ENCODE results near the gene RPP25L. TPM values are rescaled to one million over a fixed set of nuclear protein-coding genes. Genes with fewer than 3 reads are reported as not detected.

RPP25L gene
- total and polyA plus RNA-seq, 2 of the 4 experiments (the other 2 are of a cell fraction), result 20.4 to 26.3 TPM

DNA sequence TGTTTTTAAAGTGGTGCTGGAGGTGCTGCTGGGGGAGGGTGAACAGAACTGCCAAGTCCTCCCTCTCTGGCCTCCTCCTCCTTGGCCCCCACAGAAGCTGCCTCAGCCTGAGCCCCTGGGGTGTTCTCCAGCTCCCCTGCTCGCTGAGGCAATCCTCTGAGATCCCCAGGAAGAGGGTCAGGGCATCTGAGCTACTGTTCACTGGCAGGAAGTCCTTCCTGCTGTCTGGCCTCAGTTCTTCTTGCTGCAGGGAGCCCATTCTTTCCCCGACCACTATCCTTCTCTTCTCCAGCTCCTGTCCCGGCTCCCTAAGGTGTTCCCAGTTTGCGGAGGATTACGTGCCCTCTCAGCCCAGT lies 32.1 kb downstream of the RPP25L start:
- H3K9me3 ChIP-seq (ENCODE audit: control insufficient read depth, insufficient read depth, low read length), result no peaks in the 10 kb centered on the region
- H4K20me1 ChIP-seq (ENCODE audit: insufficient read depth, low read length), result no peaks in the 10 kb centered on the region
- ChIA-PET CTCF (interaction anchor here (0.9 to 3.0 kb wide), 3 partner anchors 12 to 33 kb away, joined by 3 to 8 read pairs (median 3); no protein-coding TSS in a partner anchor), POLR2A (ENCODE audit: unreplicated experiment) (no interaction called here)
- H3K27me3 ChIP-seq (ENCODE audit: control insufficient read depth, insufficient read depth, low read length), result peaks cover 91% of the 10 kb centered on the region
- H3K4me1 ChIP-seq (ENCODE audit: control insufficient read depth, insufficient read depth, low read length), result no peaks in the 10 kb centered on the region
- 80% methylated on average over 1 of the region's 5 CpGs; no CpG with 5 or more reads in 1 of the 2 experiments for whole genome bisulfite sequencing, 2 experiments (ENCODE audit: extremely low coverage in 2 of 2, insufficient read length in 1 of 2)
- no peak overlapping the region for H2BK5ac ChIP-seq (ENCODE audit: low read depth, low read length, poor library complexity, severe bottlenecking)
- H3K79me1 ChIP-seq (ENCODE audit: low read depth in 1 of 2, low read length in 2 of 2), result no peaks in the 10 kb centered on the region
- no peak overlapping the region for H2BK15ac ChIP-seq (ENCODE audit: low read depth, low read length)
- H3K4me2 ChIP-seq (ENCODE audit: low read depth, low read length), result no peak overlapping the region
- no peak for DNase-seq
- in situ Hi-C loops (cut with MboI; ENCODE audit: low sequenced_read_pairs) (no loop called here), dilution Hi-C loops (cut with HindIII; ENCODE audit: low sequenced_read_pairs, unreplicated experiment) (no loop called here), intact Hi-C loops (cut with micrococcal nuclease) (no loop called here)
- H3K18ac ChIP-seq (ENCODE audit: low read depth, low read length), result no peak overlapping the region
- no peak overlapping the region for H2AFZ ChIP-seq (replicated peaks; ENCODE audit: low read length, poor library complexity)
- H3K4me3 ChIP-seq (ENCODE audit: insufficient read depth, low read depth, low read length), result no peak overlapping the region
- TF ChIP-seq CEBPB (IDR thresholded peaks at IDR 0.05; ENCODE audit: low read depth, low read length) (no peak), RAD21 (IDR thresholded peaks at IDR 0.05; ENCODE audit: low read length) (no peak), POLR2A (IDR thresholded peaks at IDR 0.05; ENCODE audit: low read depth, low read length) (no peak), MAFK (IDR thresholded peaks at IDR 0.05; ENCODE audit: low read depth, low read length) (no peak)
- TF ChIP-seq, protein P1, sequence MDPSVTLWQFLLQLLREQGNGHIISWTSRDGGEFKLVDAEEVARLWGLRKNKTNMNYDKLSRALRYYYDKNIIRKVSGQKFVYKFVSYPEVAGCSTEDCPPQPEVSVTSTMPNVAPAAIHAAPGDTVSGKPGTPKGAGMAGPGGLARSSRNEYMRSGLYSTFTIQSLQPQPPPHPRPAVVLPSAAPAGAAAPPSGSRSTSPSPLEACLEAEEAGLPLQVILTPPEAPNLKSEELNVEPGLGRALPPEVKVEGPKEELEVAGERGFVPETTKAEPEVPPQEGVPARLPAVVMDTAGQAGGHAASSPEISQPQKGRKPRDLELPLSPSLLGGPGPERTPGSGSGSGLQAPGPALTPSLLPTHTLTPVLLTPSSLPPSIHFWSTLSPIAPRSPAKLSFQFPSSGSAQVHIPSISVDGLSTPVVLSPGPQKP (IDR thresholded peaks at IDR 0.05; ENCODE audit: borderline replicate concordance, low read depth, low read length), result no peak
- no peaks in the 10 kb centered on the region for H3K36me3 ChIP-seq (ENCODE audit: control insufficient read depth, insufficient read depth, low read length)
- H2AK9ac ChIP-seq (replicated peaks; ENCODE audit: low read depth, low read length, poor library complexity), result no peak overlapping the region
- H3K4ac ChIP-seq (ENCODE audit: low read depth, low read length), result no peak overlapping the region
- no peak overlapping the region for H2BK120ac ChIP-seq (ENCODE audit: low read depth, low read length)
- no peak overlapping the region for H4K91ac ChIP-seq (ENCODE audit: insufficient read depth, low read depth, low read length)
- H4K8ac ChIP-seq (ENCODE audit: low read depth in 2 of 2, low read length in 2 of 2), result no peak overlapping the region
- no peak overlapping the region for H2BK20ac ChIP-seq (ENCODE audit: low read depth, low read length)
- H3K14ac ChIP-seq (replicated peaks; ENCODE audit: low read depth, low read length), result no peak overlapping the region
- no peak overlapping the region for H2AK5ac ChIP-seq (ENCODE audit: low read depth, low read length)
- H3K9me1 ChIP-seq (ENCODE audit: insufficient read depth, low read length), result no peaks in the 10 kb centered on the region; the same call in 1 of the 2 replicates
- H3K9ac ChIP-seq (ENCODE audit: low read depth, low read length), result no peak overlapping the region
- H4K5ac ChIP-seq (ENCODE audit: low read depth, low read length), result no peak overlapping the region
- no peak overlapping the region for H3K23ac ChIP-seq (ENCODE audit: low read depth, low read length)
- no peak overlapping the region for H3K27ac ChIP-seq (ENCODE audit: insufficient read depth, low read length)
- no TSS peak for BruUV-seq (replicated peaks)
- H3K56ac ChIP-seq (ENCODE audit: extremely low read depth, insufficient read depth, low read length), result no peak overlapping the region
- no peak for ATAC-seq (ENCODE audit: low read depth)

All from IMR-90 (cell line).